H9 (cell line): ENCODE results near the gene RECQL. TPM values are rescaled to one million over a fixed set of nuclear protein-coding genes. Genes with fewer than 3 reads are reported as not detected.

Experiments used
- DNase-seq: peaks from one replicate; pipeline ENCODE4 v3.0.0-alpha.2; 2017
- H2AFZ ChIP-seq: one replicate; pipeline ENCODE4 v1.6.1; 2013; ENCODE audit warnings: mild to moderate bottlenecking, low read length, control low read depth, moderate library complexity
- H2AK5ac ChIP-seq: 2 replicates; pipeline ENCODE4 v1.6.1; 2013; ENCODE audit warnings: low read length, control low read depth, mixed read lengths; ENCODE audit not compliant: insufficient read length
- H2BK120ac ChIP-seq: one replicate; pipeline ENCODE4 v1.6.1; 2013; ENCODE audit warnings: low read depth, mild to moderate bottlenecking, low read length, control low read depth, inconsistent platforms; ENCODE audit not compliant: poor library complexity, severe bottlenecking
- H2BK12ac ChIP-seq: 2 replicates; pipeline ENCODE4 v1.6.1; 2013; ENCODE audit warnings: low read length, control low read depth, mixed read lengths, low read depth; ENCODE audit not compliant: insufficient read length
- H2BK15ac ChIP-seq: 2 replicates; pipeline ENCODE4 v1.6.1; 2013; ENCODE audit warnings: low read depth, low read length, control low read depth
- H2BK20ac ChIP-seq: one replicate; pipeline ENCODE4 v1.6.1; 2013; ENCODE audit warnings: low read depth, mild to moderate bottlenecking, low read length, control low read depth, inconsistent platforms; ENCODE audit not compliant: poor library complexity, severe bottlenecking
- H2BK5ac ChIP-seq: 2 replicates; pipeline ENCODE4 v1.6.1; 2013; ENCODE audit warnings: low read length, control low read depth, mixed read lengths; ENCODE audit not compliant: insufficient read length
- H3K14ac ChIP-seq: 2 replicates; pipeline ENCODE4 v1.6.1; 2013; ENCODE audit warnings: low read length, control low read depth; ENCODE audit not compliant: insufficient read depth
- H3K18ac ChIP-seq: 2 replicates; pipeline ENCODE4 v1.6.1; 2013; ENCODE audit warnings: low read depth, mild to moderate bottlenecking, mixed read lengths, low read length, control low read depth; ENCODE audit not compliant: insufficient read length
- H3K23ac ChIP-seq: 2 replicates; pipeline ENCODE4 v1.6.1; 2013; ENCODE audit warnings: low read length, control low read depth, mixed read lengths, low read depth; ENCODE audit not compliant: insufficient read length
- H3K23me2 ChIP-seq: 2 replicates; pipeline ENCODE4 v1.6.1; 2013; ENCODE audit warnings: low read depth, mild to moderate bottlenecking, mixed read lengths, low read length, control low read depth; ENCODE audit not compliant: insufficient read length, poor library complexity, severe bottlenecking
- H3K27ac ChIP-seq: 2 replicates; pipeline ENCODE4 v1.5.1; 2013; ENCODE audit warnings: low read length, control low read depth, mixed read lengths, low read depth; ENCODE audit not compliant: insufficient read length
- H3K27me3 ChIP-seq: 2 replicates; pipeline ENCODE4 v1.6.1; 2013; ENCODE audit warnings: low read length, control low read depth, inconsistent platforms; ENCODE audit not compliant: insufficient read depth
- H3K4ac ChIP-seq: 2 replicates; pipeline ENCODE4 v1.6.1; 2013; ENCODE audit warnings: low read depth, mild to moderate bottlenecking, control low read depth, inconsistent platforms, low read length, moderate library complexity
- H3K4me1 ChIP-seq: 2 replicates; pipeline ENCODE4 v1.6.1; 2013; ENCODE audit warnings: low read length, control low read depth, inconsistent platforms; ENCODE audit not compliant: insufficient read depth
- H3K4me2 ChIP-seq: 2 replicates; pipeline ENCODE4 v1.6.1; 2013; ENCODE audit warnings: low read length, control low read depth, mixed read lengths; ENCODE audit not compliant: insufficient read length, insufficient read depth
- H3K56ac ChIP-seq: 2 replicates; pipeline ENCODE4 v1.6.1; 2013; ENCODE audit warnings: low read depth, mild to moderate bottlenecking, mixed read lengths, low read length, control low read depth; ENCODE audit not compliant: insufficient read length
- H3K79me1 ChIP-seq: 2 replicates; pipeline ENCODE4 v1.6.1; 2013; ENCODE audit warnings: low read depth, mild to moderate bottlenecking, moderate library complexity, low read length, control low read depth, inconsistent platforms; ENCODE audit not compliant: insufficient read depth, poor library complexity, severe bottlenecking
- H3K79me2 ChIP-seq: 2 replicates; pipeline ENCODE4 v1.6.1; 2013; ENCODE audit warnings: low read length, control low read depth, inconsistent platforms; ENCODE audit not compliant: insufficient read depth
- H3K9ac ChIP-seq: 2 replicates; pipeline ENCODE4 v1.6.1; 2013; ENCODE audit warnings: low read length, control low read depth, mixed read lengths; ENCODE audit not compliant: insufficient read length; ENCODE audit errors: extremely low read depth
- H3K9me3 ChIP-seq: one replicate; pipeline ENCODE4 v1.6.1; 2013; ENCODE audit warnings: low read depth, low read length, inconsistent platforms; ENCODE audit not compliant: control insufficient read depth
- H3T11ph ChIP-seq: one replicate; pipeline ENCODE4 v1.6.1; 2013; ENCODE audit warnings: mild to moderate bottlenecking, low read length, control low read depth, inconsistent platforms
- H4K20me1 ChIP-seq: one replicate; pipeline ENCODE4 v1.6.1; 2013; ENCODE audit not compliant: control insufficient read depth, insufficient read length, insufficient read depth
- H4K5ac ChIP-seq: 2 replicates; pipeline ENCODE4 v1.6.1; 2013; ENCODE audit warnings: low read depth, mild to moderate bottlenecking, mixed read lengths, low read length, control low read depth; ENCODE audit not compliant: insufficient read length
- H4K8ac ChIP-seq: replicated peaks from 2 replicates; pipeline ENCODE4 v1.6.1; 2013; ENCODE audit warnings: low read length, control low read depth, mixed read lengths, low read depth; ENCODE audit not compliant: insufficient read length
- H4K91ac ChIP-seq: 2 replicates; pipeline ENCODE4 v1.6.1; 2013; ENCODE audit warnings: low read depth, mild to moderate bottlenecking, moderate library complexity, mixed read lengths, low read length, control low read depth; ENCODE audit not compliant: insufficient read length
- H3K27ac Mint-ChIP-seq, 3 experiments: 2 replicates in 2 of 3; 3 replicates in 1 of 3; pipeline ENCODE4 v1.8.0; 2020 to 2021; ENCODE audit warnings: mixed read lengths in 3 of 3, mild to moderate bottlenecking in 1 of 3, moderate library complexity in 1 of 3
- H3K27me3 Mint-ChIP-seq: 2 replicates; pipeline ENCODE4 v1.8.0; 2021; ENCODE audit warnings: low read depth, mild to moderate bottlenecking, moderate library complexity, mixed read lengths
- H3K36me3 Mint-ChIP-seq, 3 experiments: 2 replicates in 2 of 3; 3 replicates in 1 of 3; pipeline ENCODE4 v1.8.0; 2020 to 2021; ENCODE audit warnings: low read depth in 3 of 3, mixed read lengths in 3 of 3; ENCODE audit not compliant: insufficient read depth in 1 of 3
- H3K4me1 Mint-ChIP-seq, 2 experiments: 2 replicates each; pipeline ENCODE4 v1.8.0; 2020; ENCODE audit warnings: mixed read lengths in 2 of 2
- H3K4me3 Mint-ChIP-seq, 2 experiments: 2 replicates in 1 of 2; 3 replicates in 1 of 2; pipeline ENCODE4 v1.8.0; 2020 to 2021; ENCODE audit warnings: mild to moderate bottlenecking in 2 of 2, mixed read lengths in 2 of 2, moderate library complexity in 1 of 2
- H3K9me3 Mint-ChIP-seq, 2 experiments: 2 replicates in 1 of 2; 3 replicates in 1 of 2; pipeline ENCODE4 v1.8.0; 2020; ENCODE audit warnings: mild to moderate bottlenecking in 2 of 2, mixed read lengths in 2 of 2, moderate library complexity in 1 of 2
- WGBS: extraction: QIAGEN DNeasy Blood & Tissue Kit; methylation state at CpG from one replicate; pipeline ENCODE4 v1.1.7; 2013; ENCODE audit warnings: missing lambda C conversion rate, low lambda C conversion rate, mixed read lengths; ENCODE audit not compliant: insufficient read length; ENCODE audit errors: extremely low coverage; 5-methylcytosine and 5-hydroxymethylcytosine counted together
- total RNA-seq: library from RNA; stranded (reverse); gene quantifications from 2 replicates; pipeline ENCODE4 v1.2.1, GENCODE V29; 2021
- TF ChIP-seq, protein P1 (sequence below): fragments of 200-600 bp; sonication (generic); conservative IDR thresholded peaks from 3 replicates; pipeline ENCODE4 v1.8.0; 2021; ENCODE audit warnings: antibody characterized with exemption, mild to moderate bottlenecking

Gene RECQL
- total RNA-seq, 1 experiment from 2014 or later: 41.0 TPM

DNA sequence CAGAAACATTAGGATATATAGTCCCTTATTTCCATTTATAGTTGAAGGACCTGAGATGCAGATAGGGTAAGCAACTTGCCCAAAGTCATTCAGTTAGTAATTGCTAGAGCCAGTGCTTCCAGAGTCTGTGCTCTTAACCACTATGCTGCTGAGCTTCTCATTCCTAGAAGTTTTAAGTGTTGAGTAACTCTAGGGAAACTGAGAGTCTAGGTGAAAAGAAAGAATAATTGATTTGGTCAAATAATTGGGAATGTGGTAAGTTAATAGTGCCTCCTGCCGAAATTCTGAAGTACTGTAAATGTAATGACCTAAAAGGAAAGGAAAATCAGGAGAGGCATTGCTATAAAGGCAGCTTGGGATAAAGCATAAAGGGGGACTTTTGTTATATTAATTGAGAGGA lies 49.9 kb downstream of the RECQL start:
- DNase-seq: no peak
- H3K4me1 Mint-ChIP-seq: no peaks in the 10 kb centered on the region
- Histone ChIP-seq H3K23ac (no peak overlapping the region), H2AK5ac (no peak overlapping the region), H3K9ac (no peak overlapping the region), H3K23me2 (no peaks in the 10 kb centered on the region), H3K27ac (no peak overlapping the region), H3K4ac (no peak overlapping the region), H4K91ac (no peak overlapping the region), H2BK12ac (no peak overlapping the region), H3K4me1 (no peaks in the 10 kb centered on the region), H4K8ac (no peak overlapping the region), H2BK15ac (no peak overlapping the region), H3K56ac (no peak overlapping the region), H2AFZ (no peak overlapping the region), H4K20me1 (no peaks in the 10 kb centered on the region), H3K9me3 (no peaks in the 10 kb centered on the region), H3K27me3 (no peaks in the 10 kb centered on the region), H3T11ph (no peak overlapping the region), H2BK5ac (no peak overlapping the region), H2BK20ac (no peak overlapping the region), H2BK120ac (no peak overlapping the region), H3K14ac (no peak overlapping the region), H3K79me2 (no peaks in the 10 kb centered on the region), H4K5ac (no peak overlapping the region), H3K4me2 (no peak overlapping the region), H3K79me1 (no peaks in the 10 kb centered on the region), H3K18ac (no peak overlapping the region)
- no peaks in the 10 kb centered on the region for H3K27me3 Mint-ChIP-seq
- WGBS: no CpG with 5 or more reads among the region's 1 CpG
- TF ChIP-seq, protein P1, sequence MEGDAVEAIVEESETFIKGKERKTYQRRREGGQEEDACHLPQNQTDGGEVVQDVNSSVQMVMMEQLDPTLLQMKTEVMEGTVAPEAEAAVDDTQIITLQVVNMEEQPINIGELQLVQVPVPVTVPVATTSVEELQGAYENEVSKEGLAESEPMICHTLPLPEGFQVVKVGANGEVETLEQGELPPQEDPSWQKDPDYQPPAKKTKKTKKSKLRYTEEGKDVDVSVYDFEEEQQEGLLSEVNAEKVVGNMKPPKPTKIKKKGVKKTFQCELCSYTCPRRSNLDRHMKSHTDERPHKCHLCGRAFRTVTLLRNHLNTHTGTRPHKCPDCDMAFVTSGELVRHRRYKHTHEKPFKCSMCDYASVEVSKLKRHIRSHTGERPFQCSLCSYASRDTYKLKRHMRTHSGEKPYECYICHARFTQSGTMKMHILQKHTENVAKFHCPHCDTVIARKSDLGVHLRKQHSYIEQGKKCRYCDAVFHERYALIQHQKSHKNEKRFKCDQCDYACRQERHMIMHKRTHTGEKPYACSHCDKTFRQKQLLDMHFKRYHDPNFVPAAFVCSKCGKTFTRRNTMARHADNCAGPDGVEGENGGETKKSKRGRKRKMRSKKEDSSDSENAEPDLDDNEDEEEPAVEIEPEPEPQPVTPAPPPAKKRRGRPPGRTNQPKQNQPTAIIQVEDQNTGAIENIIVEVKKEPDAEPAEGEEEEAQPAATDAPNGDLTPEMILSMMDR: peak; percentile 63
- H3K9me3 Mint-ChIP-seq: no peaks in the 10 kb centered on the region
- no peak overlapping the region for H3K27ac Mint-ChIP-seq
- H3K4me3 Mint-ChIP-seq: no peak overlapping the region
- H3K36me3 Mint-ChIP-seq: peaks cover 0 to 13% (median 8%) of the 10 kb centered on the region in 3 experiments; a peak in 5 of 7 replicates
